ENCODE data around the gene TBXA2R.

Gene TBXA2R

DNA sequence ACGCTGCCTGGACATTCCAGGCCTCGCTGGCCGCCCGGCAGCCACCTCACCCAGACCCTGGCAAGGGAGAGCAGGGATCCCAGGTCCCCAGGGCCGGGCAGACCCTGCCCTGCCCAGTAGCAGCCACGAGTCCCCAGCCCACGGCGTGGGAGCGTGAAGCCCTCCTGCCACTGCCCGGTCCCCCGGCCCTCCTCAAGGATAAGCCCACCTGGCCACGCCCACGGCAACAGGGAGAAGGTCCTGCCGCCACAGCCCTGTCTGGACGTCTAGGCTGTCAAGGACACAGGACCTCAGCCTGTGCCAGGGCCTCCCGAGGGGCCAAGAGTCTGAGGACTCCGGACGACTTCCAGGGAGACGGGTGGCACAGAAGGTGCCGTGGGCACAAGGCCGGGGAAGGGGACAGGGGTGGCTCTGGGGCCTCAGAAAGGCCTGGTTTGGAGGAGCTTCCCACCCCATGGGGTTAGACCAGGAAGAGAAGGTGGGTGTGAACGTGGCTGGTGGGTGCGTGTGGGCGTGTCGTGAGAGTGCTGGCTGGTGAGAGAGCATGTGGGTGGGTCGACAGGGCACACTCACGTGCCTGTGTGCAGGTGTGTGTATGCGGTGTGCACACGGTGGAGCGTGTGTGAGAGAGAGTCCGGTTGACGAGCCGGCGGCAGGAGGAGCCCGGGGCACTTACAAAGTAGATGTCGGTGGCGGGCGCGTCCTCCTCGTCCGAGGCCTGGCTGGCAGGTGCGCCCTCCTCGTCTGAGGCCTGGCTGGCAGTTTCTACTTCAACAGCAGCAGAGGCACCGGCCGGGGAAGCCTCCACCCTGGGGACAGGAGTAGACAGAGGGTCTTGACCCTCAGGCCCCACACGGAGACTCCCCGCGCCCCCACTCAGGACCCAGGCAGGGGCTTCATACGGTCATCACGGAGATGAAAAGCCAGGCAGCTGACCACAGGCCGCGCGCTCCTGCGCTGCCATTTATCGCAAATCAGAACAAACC is 31.8 kb upstream of the TBXA2R start:
- no peak overlapping the region for H3K4me3 ChIP-seq (ENCODE audit: low read depth, low read length)
- DNase-seq (ENCODE audit: low read depth) = no peak
- no peak for TF ChIP-seq CTCF (conservative IDR thresholded peaks at IDR 0.05; ENCODE audit: low read depth, low read length)

- TF ChIP-seq CTCF (conservative IDR thresholded peaks at IDR 0.05; ENCODE audit: low read depth, low read length) = no peak
- DNase-seq (ENCODE audit: low read depth) = no peak
- H3K4me3 ChIP-seq (ENCODE audit: low read depth, low read length) = no peak overlapping the region
Observed at GRCh38 chr19:3637621-3638020, 30.9 kb upstream of the TBXA2R start.

GRCh38 chr19:3636962-3637361 is 30.3 kb upstream of the TBXA2R start:
- no peak for TF ChIP-seq CTCF (conservative IDR thresholded peaks at IDR 0.05; ENCODE audit: low read depth, low read length)
- no peak for DNase-seq (ENCODE audit: low read depth)
- H3K4me3 ChIP-seq (ENCODE audit: low read depth, low read length) = no peak overlapping the region

GRCh38 chr19:3636506-3636905 is 29.8 kb upstream of the TBXA2R start:
- H3K4me3 ChIP-seq (ENCODE audit: low read depth, low read length) = no peak overlapping the region
- no peak for TF ChIP-seq CTCF (conservative IDR thresholded peaks at IDR 0.05; ENCODE audit: low read depth, low read length)
- no peak for DNase-seq (ENCODE audit: low read depth)

DNA sequence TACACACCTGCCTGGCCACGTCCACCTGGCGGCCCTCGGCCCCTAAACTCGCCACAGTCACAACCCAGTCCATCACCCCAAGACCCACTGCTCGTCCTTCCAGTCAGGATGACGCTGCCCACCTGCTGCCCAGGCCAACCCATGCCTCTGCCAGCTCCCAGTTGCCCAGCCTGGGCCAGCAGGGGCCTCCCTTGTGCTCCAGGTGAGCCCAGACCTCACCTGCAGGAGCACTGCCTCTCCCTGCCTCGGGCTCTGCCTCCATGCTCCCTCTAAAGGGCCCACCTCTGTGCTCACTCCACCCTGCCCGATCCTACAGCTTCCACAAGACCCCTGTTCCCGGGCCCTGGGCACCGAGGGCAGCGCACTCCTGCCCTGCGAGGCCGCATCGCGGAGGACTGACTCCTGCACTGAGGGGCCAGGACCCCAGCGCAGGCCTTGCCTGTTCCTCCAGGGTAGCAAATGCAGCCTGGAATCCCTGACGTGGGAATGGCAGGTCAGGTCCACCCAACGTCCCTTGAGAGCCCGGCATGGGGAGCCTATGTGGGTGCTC is 27.9 kb upstream of the TBXA2R start:
- TF ChIP-seq CTCF (conservative IDR thresholded peaks at IDR 0.05; ENCODE audit: low read depth, low read length) = no peak
- no peak for DNase-seq (ENCODE audit: low read depth)
- H3K4me3 ChIP-seq (ENCODE audit: low read depth, low read length) = no peak overlapping the region

- no peak for DNase-seq (ENCODE audit: low read depth)
- no peak for TF ChIP-seq CTCF (conservative IDR thresholded peaks at IDR 0.05; ENCODE audit: low read depth, low read length)
- H3K4me3 ChIP-seq (ENCODE audit: low read depth, low read length) = no peak overlapping the region
Observed at GRCh38 chr19:3633559-3633988, 26.9 kb upstream of the TBXA2R start.
